DMS 273 treated with DMSO at 0.1 percent for 48 hours (cell line): ENCODE data around the gene KRTAP10-10.
"Not testable (repeated sequence)": the region's sequence is repeated elsewhere in the genome, so short reads cannot be mapped to it uniquely, and the experiment has no call there.

Source experiments
- DNase-seq: peaks from one replicate; lab custom pipeline; 2025; lab: John Stamatoyannopoulos, UW

Gene KRTAP10-10

DNA sequence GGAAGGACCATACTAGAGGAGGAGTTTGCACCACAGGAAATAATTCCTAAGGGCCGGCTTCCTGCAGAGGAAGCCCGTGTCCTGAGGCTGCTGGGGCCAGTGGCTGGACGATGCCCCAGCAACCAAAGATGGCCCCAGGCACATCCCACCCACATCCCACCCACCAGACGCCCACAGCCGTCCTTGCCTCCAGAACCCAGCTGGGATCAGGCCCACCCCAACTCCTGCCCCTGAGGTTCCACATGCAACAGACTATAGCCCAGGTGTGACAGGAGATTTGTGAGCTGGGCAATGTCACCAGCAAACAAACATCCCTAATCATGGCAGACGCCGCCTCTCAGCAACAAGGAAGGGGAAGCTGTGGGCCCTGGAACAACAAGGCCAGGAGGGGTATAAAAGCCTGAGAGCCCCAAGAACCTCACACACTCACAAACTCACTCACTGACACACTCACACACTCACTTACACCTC, 10.4 kb upstream of the KRTAP10-10 start, which contains the start of gene KRTAP10-9:
KRTAP10-9 (plus strand) TSS at position 421 of the 471 bp plus-strand sequence. CDS start 79 bp downstream, outside the sequence.
- DNase-seq, result no peak

DNA sequence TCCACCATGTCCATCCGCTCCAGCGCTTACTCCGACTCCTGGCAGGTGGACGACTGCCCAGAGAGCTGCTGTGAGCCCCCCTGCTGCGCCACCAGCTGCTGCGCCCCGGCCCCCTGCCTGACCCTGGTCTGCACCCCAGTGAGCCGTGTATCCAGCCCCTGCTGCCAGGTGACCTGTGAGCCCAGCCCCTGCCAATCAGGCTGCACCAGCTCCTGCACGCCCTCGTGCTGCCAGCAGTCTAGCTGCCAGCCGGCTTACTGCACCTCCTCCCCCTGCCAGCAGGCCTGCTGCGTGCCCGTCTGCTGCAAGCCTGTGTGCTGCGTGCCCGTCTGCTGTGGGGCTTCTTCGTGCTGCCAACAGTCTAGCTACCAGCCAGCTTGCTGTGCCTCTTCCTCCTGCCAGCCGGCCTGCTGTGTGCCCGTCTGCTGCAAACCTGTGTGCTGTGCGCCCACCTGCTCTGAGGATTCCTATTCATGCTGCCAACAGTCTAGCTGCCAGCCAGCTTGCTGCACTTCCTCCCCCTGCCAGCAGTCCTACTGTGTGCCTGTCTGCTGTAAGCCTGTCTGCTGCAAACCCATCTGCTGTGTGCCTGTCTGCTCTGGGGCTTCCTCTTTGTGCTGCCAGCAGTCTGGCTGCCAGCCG, 9.9 kb upstream of the KRTAP10-10 start:
- peak; percentile 29 for DNase-seq

DNA sequence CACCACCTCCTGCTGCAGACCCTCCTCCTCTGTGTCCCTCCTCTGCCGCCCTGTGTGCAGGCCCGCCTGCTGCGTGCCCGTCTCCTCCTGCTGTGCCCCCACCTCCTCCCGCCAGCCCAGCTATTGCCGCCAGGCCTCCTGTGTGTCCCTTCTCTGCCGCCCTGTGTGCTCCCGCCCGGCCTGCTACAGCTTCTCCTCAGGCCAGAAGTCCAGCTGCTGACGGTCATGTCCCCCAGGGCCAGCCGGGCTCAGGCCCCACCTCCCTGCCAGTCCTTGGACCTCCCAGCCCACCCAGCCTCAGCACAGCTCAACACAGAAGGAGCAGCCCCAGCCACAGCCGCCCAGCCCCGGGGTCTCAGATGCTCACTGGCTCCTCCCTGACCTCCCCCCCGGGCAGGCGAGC, 9.3 kb upstream of the KRTAP10-10 start:
- DNase-seq, result not testable (repeated sequence)

DNA sequence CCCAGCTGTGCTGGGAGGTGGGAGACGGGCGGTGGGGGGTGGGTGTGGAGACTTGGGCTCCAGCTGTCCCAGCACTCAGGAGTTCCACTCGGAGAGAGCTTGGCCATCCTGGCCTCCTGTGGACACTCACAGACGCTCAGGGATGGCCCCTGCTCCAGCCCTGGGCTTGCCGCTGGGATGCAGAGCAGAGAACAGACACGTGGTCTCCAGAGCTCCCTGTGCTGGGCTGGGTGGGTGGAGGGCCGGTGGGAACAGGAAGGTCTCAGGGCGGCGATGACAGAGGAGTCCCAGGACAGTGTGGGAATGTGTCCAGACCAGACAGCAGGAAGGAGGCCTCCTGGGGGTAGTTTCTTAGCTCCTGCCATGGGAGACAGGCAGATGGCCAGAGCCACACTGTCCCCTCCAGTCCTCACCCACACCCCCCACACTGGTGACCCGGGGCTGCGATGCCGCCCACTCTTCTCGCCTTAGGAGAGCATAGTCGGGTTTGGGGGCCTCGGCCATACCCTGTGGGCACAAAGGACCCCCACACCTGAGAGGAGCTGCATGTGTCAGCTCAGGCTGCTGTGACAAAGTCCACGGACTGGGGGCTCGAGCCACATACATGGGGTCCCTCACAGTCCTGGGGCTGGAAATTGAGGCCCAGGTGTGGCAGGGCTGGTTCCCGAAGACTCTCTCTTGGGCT, 8.3 kb upstream of the KRTAP10-10 start:
- DNase-seq, result no peak

DNA sequence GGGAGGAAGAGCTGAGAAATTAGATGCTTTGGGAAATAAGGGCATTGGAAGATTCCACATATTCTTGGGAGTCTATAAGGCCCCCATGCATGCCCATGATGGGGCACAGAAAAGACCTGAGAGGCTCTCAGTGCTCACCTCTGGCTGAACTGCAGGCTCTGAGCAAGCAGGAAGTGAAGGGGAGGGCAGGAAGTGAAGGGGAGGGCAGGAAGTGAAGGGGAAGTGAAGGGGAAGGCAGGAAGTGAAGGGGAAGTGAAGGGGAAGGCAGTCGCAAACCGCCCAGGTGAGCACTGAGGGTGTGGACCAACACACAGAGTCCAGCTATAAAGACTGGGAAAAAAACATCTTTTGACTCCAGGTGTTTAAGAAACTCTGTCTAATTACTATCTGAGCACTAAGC, 6.7 kb upstream of the KRTAP10-10 start:
- no peak for DNase-seq

DNA sequence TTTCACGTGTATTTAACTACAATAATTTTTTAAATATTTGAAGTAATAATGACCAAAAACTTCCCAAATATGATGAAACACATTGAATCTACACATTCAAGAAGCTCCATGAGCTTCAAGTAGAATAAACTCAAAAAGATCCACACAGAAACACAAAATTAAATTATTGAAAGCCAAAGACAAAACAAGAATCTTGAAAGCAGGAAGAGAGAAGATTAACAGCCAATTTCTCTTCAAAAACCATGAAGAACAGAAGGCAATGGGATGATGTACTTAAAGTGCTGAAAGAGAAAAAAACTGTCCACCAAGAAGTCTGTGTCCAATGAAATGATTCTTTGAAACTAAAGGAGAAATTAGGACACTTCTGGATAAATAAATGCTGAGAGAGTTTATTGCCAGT, 5.1 kb upstream of the KRTAP10-10 start:
- no peak for DNase-seq

GRCh38 chr21:44636209-44637017, 743 bp upstream of the KRTAP10-10 start:
- no peak for DNase-seq

DNA sequence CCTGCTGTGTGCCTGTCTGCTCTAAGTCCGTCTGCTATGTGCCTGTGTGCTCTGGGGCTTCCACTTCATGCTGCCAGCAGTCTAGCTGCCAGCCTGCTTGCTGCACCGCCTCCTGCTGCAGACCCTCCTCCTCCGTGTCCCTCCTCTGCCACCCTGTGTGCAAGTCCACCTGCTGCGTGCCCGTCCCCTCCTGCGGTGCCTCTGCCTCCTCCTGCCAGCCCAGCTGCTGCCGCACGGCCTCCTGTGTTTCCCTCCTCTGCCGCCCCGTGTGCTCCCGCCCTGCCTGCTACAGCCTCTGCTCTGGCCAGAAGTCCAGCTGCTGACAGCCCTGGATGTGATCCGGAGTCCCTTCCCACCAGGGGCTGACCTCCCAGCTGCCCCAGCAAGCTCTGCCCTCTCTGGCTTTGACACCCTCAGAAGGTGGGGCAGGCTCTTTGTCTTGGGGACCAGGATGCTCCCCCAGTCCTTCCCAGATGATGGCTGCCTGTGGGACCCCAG, 744 bp downstream of the KRTAP10-10 start:
- DNase-seq, result not testable (repeated sequence)

GRCh38 chr21:44638506-44639330, 1.6 kb downstream of the KRTAP10-10 start:
- DNase-seq, result not testable (repeated sequence)

- no peak for DNase-seq
These were observed 2.1 kb downstream of the KRTAP10-10 start for GRCh38 chr21:44639331-44639655.

- DNase-seq, result no peak
These were observed 3.6 kb downstream of the KRTAP10-10 start for GRCh38 chr21:44640761-44641160.

GRCh38 chr21:44643741-44644310, 6.7 kb downstream of the KRTAP10-10 start:
- no peak for DNase-seq

GRCh38 chr21:44644878-44645277, 7.7 kb downstream of the KRTAP10-10 start:
- no peak for DNase-seq

DNA sequence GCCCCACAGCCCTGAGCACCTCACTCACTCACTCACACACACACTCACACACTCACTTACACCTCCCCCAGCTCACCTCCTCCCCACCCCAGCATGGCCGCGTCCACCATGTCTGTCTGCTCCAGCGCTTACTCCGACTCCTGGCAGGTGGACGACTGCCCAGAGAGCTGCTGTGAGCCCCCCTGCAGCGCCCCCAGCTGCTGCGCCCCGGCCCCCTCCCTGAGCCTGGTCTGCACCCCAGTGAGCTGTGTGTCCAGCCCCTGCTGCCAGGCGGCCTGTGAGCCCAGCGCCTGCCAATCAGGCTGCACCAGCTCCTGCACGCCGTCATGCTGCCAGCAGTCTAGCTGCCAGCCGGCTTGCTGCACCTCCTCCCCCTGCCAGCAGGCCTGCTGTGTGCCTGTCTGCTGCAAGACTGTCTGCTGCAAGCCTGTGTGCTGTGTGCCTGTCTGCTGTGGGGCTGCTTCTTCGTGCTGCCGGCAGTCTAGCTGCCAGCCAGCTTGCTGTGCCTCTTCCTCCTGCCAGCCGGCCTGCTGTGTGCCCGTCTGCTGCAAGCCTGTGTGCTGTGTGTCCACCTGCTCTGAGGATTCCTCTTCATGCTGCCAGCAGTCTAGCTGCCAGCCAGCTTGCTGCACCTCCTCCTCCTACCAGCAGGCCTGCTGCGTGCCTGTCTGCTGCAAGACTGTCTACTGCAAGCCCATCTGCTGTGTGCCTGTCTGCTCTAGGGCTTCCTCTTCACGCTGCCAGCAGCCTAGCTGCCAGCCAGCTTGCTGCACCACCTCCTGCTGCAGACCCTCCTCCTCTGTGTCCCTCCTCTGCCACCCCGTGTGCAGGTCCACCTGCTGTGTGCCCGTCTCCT, 9.4 kb downstream of the KRTAP10-10 start, which contains the start of gene KRTAP10-11:
KRTAP10-11 (plus strand) TSS at position 49 of the 856 bp plus-strand sequence; CDS start at position 94, 45 bp downstream.
- peak; percentile 55 for DNase-seq

- DNase-seq, result no peak
These were observed 10.0 kb downstream of the KRTAP10-10 start for GRCh38 chr21:44647222-44647552.

- no peak for DNase-seq
These were observed 11.6 kb downstream of the KRTAP10-10 start for GRCh38 chr21:44648557-44649311.

DNA sequence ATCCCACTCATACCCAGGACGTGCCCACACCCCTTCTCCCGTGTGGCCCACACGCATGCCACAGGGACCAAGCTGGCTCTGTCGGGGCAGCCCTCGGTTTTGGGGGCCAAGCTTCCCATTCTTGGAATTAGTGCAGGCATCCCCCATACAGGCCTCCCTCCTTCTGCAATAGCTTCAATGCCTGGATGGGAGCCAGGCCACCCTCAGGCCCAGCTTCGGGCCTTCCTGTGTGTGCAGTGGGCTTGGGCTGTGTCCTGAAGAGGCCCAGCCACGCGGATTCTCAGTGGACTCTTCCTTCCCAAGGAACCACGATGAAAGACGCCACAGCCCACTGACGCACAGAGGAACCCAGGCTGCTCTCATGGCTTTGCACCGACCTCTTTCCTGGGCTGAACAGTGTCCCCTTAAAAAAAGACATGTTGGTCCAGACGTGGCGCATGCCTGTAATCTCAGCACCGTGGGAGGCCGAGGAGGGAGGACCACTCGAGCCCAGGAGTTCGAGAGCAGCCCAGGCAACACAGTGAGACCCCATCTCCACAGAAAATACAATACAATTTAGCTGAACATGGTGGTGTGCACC, 12.5 kb downstream of the KRTAP10-10 start:
- DNase-seq, result no peak

- DNase-seq, result no peak
These were observed 13.3 kb downstream of the KRTAP10-10 start for GRCh38 chr21:44650265-44650972.
